Neural progenitor cell (in vitro differentiated cells): ENCODE measurements around the gene PRDM12. TPM values are rescaled to one million over a fixed set of nuclear protein-coding genes. Genes with fewer than 3 reads are reported as not detected.
A peak's percentile ranks its signal among the peaks of the same experiment; 100 is the strongest.
"Not testable (repeated sequence)": the region's sequence is repeated elsewhere in the genome, so short reads cannot be mapped to it uniquely, and the experiment has no call there.

ENCODE experiments used
- DNase-seq: peaks from one replicate; pipeline ENCODE4 v3.0.0-alpha.2; 2016; ENCODE audit warnings: low spot score
- H2AFZ ChIP-seq: fragments of 200-600 bp; sonication (generic); replicated peaks from 2 replicates; pipeline ENCODE4 v1.6.1; 2016; ENCODE audit warnings: antibody characterized with exemption
- H3F3A ChIP-seq: fragments of 200-600 bp; sonication (generic); 2 replicates; pipeline ENCODE4 v1.6.1; 2016; ENCODE audit warnings: antibody characterized with exemption, low read depth
- H3K27ac ChIP-seq: fragments of 200-600 bp; sonication (generic); 2 replicates; pipeline ENCODE4 v1.5.1; 2016; ENCODE audit warnings: mild to moderate bottlenecking
- H3K27me3 ChIP-seq: fragments of 200-600 bp; sonication (generic); 2 replicates; pipeline ENCODE4 v1.6.1; 2016; ENCODE audit warnings: mild to moderate bottlenecking, moderate library complexity
- H3K36me3 ChIP-seq: fragments of 200-600 bp; sonication (generic); 2 replicates; pipeline ENCODE4 v1.5.1; 2016
- H3K4me1 ChIP-seq: fragments of 200-600 bp; sonication (generic); 2 replicates; pipeline ENCODE4 v1.6.1; 2016; ENCODE audit warnings: mixed run types
- H3K4me2 ChIP-seq: fragments of 200-600 bp; sonication (generic); 2 replicates; pipeline ENCODE4 v1.6.1; 2016
- H3K4me3 ChIP-seq: fragments of 200-600 bp; sonication (generic); 2 replicates; pipeline ENCODE4 v1.5.1; 2016
- H3K79me2 ChIP-seq: fragments of 200-600 bp; sonication (generic); 2 replicates; pipeline ENCODE4 v1.6.1; 2016; ENCODE audit warnings: low read depth
- H3K9ac ChIP-seq: fragments of 200-600 bp; sonication (generic); 2 replicates; pipeline ENCODE4 v1.6.1; 2016
- H3K9me3 ChIP-seq: fragments of 200-600 bp; sonication (generic); 2 replicates; pipeline ENCODE4 v1.5.1; 2016; ENCODE audit warnings: low read depth
- H4K20me1 ChIP-seq: fragments of 200-600 bp; sonication (generic); 2 replicates; pipeline ENCODE4 v1.6.1; 2016; ENCODE audit warnings: low read depth
- H3K27ac Mint-ChIP-seq: 3 replicates; pipeline ENCODE4 v1.8.0; 2021; ENCODE audit warnings: mixed read lengths
- H3K27me3 Mint-ChIP-seq: 2 replicates; pipeline ENCODE4 v1.8.0; 2022; ENCODE audit warnings: low read depth, mild to moderate bottlenecking, inconsistent platforms, moderate library complexity, mixed read lengths; ENCODE audit not compliant: insufficient read depth
- H3K36me3 Mint-ChIP-seq: 3 replicates; pipeline ENCODE4 v1.8.0; 2021; ENCODE audit warnings: mixed read lengths
- H3K4me1 Mint-ChIP-seq: 3 replicates; pipeline ENCODE4 v1.8.0; 2021; ENCODE audit warnings: mixed read lengths
- H3K4me3 Mint-ChIP-seq: 3 replicates; pipeline ENCODE4 v1.8.0; 2021; ENCODE audit warnings: mild to moderate bottlenecking, moderate library complexity, mixed read lengths
- H3K9me3 Mint-ChIP-seq: 3 replicates; pipeline ENCODE4 v1.8.0; 2020; ENCODE audit warnings: mixed read lengths
- CTCF ChIP-seq: fragments of 200-600 bp; sonication (generic); IDR thresholded peaks from 2 replicates; pipeline ENCODE4 v1.5.1; 2017; ENCODE audit warnings: antibody characterized with exemption, mild to moderate bottlenecking
- EZH2 ChIP-seq: fragments of 200-600 bp; sonication (generic); IDR thresholded peaks from 2 replicates; pipeline ENCODE4 v1.6.1; 2017; ENCODE audit warnings: antibody characterized with exemption, mild to moderate bottlenecking, moderate library complexity
- EZH2phosphoT487 ChIP-seq: fragments of 200-600 bp; sonication (generic); IDR thresholded peaks from 2 replicates; pipeline ENCODE4 v1.6.1; 2017; ENCODE audit warnings: antibody characterized with exemption
- total RNA-seq: library from RNA; depleted of rRNA; stranded (reverse); fragments of >200 nt; gene quantifications from 2 replicates; pipeline ENCODE4 v1.2.3, GENCODE V29; 2015; ENCODE audit warnings: low replicate concordance

Gene PRDM12
- total RNA-seq, 1 donor from 2014 or later, result not detected

- no peak overlapping the region for H2AFZ ChIP-seq
- Mint-ChIP-seq H3K4me3 (no peak overlapping the region), H3K36me3 (peaks cover 2% of the 10 kb centered on the region), H3K27ac (no peak overlapping the region), H3K9me3 (peaks cover 10% of the 10 kb centered on the region), H3K27me3 (peaks cover 40% of the 10 kb centered on the region), H3K4me1 (peaks cover 10% of the 10 kb centered on the region)
- H3K4me3 ChIP-seq, result no peak overlapping the region
- no peak for TF ChIP-seq EZH2
- no peak for TF ChIP-seq EZH2phosphoT487
- TF ChIP-seq CTCF, result no peak
- no peak overlapping the region for H3K9ac ChIP-seq
- H3K27ac ChIP-seq, result no peak overlapping the region
- no peak for DNase-seq
- H3K36me3 ChIP-seq, result no peaks in the 10 kb centered on the region
- peaks cover 18% of the 10 kb centered on the region for H3F3A ChIP-seq
- H4K20me1 ChIP-seq, result no peaks in the 10 kb centered on the region
- H3K4me1 ChIP-seq, result peaks cover 9% of the 10 kb centered on the region
- H3K79me2 ChIP-seq, result no peaks in the 10 kb centered on the region
- H3K4me2 ChIP-seq, result no peak overlapping the region
- H3K27me3 ChIP-seq, result peaks cover 30% of the 10 kb centered on the region
- H3K9me3 ChIP-seq, result no peaks in the 10 kb centered on the region
These were observed 20.7 kb downstream of the PRDM12 start for GRCh38 chr9:130685104-130685503.

- not testable (repeated sequence) for H3K79me2 ChIP-seq, H4K20me1 ChIP-seq, H3K4me3 Mint-ChIP-seq, H3K36me3 ChIP-seq, DNase-seq, H3K4me2 ChIP-seq, H2AFZ ChIP-seq, H3K9me3 Mint-ChIP-seq, H3K27ac ChIP-seq, H3K4me3 ChIP-seq, H3K9ac ChIP-seq, H3K36me3 Mint-ChIP-seq, H3K9me3 ChIP-seq, H3K27ac Mint-ChIP-seq
- peaks cover 15% of the 10 kb centered on the region for H3K4me1 ChIP-seq
- Mint-ChIP-seq H3K4me1 (peaks cover 17% of the 10 kb centered on the region), H3K27me3 (peaks cover 39% of the 10 kb centered on the region)
- peaks cover 25% of the 10 kb centered on the region for H3F3A ChIP-seq
- peaks cover 21% of the 10 kb centered on the region for H3K27me3 ChIP-seq
These were observed 21.6 kb downstream of the PRDM12 start for GRCh38 chr9:130685945-130686344.

GRCh38 chr9:130687615-130688014 lies 23.2 kb downstream of the PRDM12 start:
- Mint-ChIP-seq H3K27me3 (peaks cover 33% of the 10 kb centered on the region), H3K9me3 (peaks cover 10% of the 10 kb centered on the region), H3K4me3 (no peak overlapping the region), H3K27ac (peak overlapping the region; percentile 6), H3K4me1 (peaks cover 25% of the 10 kb centered on the region), H3K36me3 (peaks cover 2% of the 10 kb centered on the region)
- H3K79me2 ChIP-seq, result no peaks in the 10 kb centered on the region
- no peak overlapping the region for H3K4me2 ChIP-seq
- H3F3A ChIP-seq, result peaks cover 31% of the 10 kb centered on the region
- H4K20me1 ChIP-seq, result no peaks in the 10 kb centered on the region
- H3K27me3 ChIP-seq, result peaks cover 6% of the 10 kb centered on the region
- no peak overlapping the region for H3K27ac ChIP-seq
- TF ChIP-seq CTCF (no peak), EZH2 (no peak), EZH2phosphoT487 (no peak)
- no peak overlapping the region for H2AFZ ChIP-seq
- no peaks in the 10 kb centered on the region for H3K9me3 ChIP-seq
- H3K4me1 ChIP-seq, result peaks cover 18% of the 10 kb centered on the region
- no peak for DNase-seq
- no peak overlapping the region for H3K4me3 ChIP-seq
- no peaks in the 10 kb centered on the region for H3K36me3 ChIP-seq
- no peak overlapping the region for H3K9ac ChIP-seq

- Mint-ChIP-seq H3K27ac (no peak overlapping the region), H3K36me3 (peaks cover 2% of the 10 kb centered on the region), H3K4me3 (no peak overlapping the region), H3K9me3 (peaks cover 8% of the 10 kb centered on the region), H3K27me3 (peaks cover 31% of the 10 kb centered on the region), H3K4me1 (peaks cover 29% of the 10 kb centered on the region)
- Histone ChIP-seq H3K27ac (no peak overlapping the region), H3K27me3 (peaks cover 2% of the 10 kb centered on the region), H3K9ac (no peak overlapping the region), H4K20me1 (no peaks in the 10 kb centered on the region), H3F3A (peaks cover 34% of the 10 kb centered on the region), H2AFZ (no peak overlapping the region), H3K4me2 (no peak overlapping the region), H3K4me3 (no peak overlapping the region), H3K4me1 (peaks cover 22% of the 10 kb centered on the region), H3K9me3 (no peaks in the 10 kb centered on the region), H3K36me3 (no peaks in the 10 kb centered on the region), H3K79me2 (no peaks in the 10 kb centered on the region)
- no peak for DNase-seq
- TF ChIP-seq EZH2phosphoT487, result no peak
- TF ChIP-seq EZH2, result no peak
- TF ChIP-seq CTCF, result no peak
These were observed 23.7 kb downstream of the PRDM12 start for GRCh38 chr9:130688072-130688471.
